Ishikawa (cell line): ENCODE measurements around the gene NEK11.

Experiments
- CEBPB ChIP-seq: IDR thresholded peaks from 2 replicates; pipeline ENCODE4 v1.6.1; 2012
- CREB1 ChIP-seq: IDR thresholded peaks from 2 replicates; pipeline ENCODE4 v1.6.1; 2012; ENCODE audit warnings: low read depth
- EGR1 ChIP-seq: IDR thresholded peaks from 2 replicates; pipeline ENCODE4 v1.6.1; 2012
- EP300 ChIP-seq: IDR thresholded peaks from 2 replicates; pipeline ENCODE4 v1.6.1; 2012; ENCODE audit warnings: borderline replicate concordance
- FOXM1 ChIP-seq: IDR thresholded peaks from 2 replicates; pipeline ENCODE4 v1.6.1; 2012; ENCODE audit warnings: low read depth, borderline replicate concordance
- RAD21 ChIP-seq: IDR thresholded peaks from 2 replicates; pipeline ENCODE4 v1.6.1; 2012; ENCODE audit warnings: low read depth
- TAF1 ChIP-seq: IDR thresholded peaks from 2 replicates; pipeline ENCODE4 v1.6.1; 2012; ENCODE audit warnings: low read depth, mild to moderate bottlenecking
- TCF12 ChIP-seq: IDR thresholded peaks from 2 replicates; pipeline ENCODE4 v1.6.1; 2012; ENCODE audit warnings: low read depth
- TEAD4 ChIP-seq: IDR thresholded peaks from 2 replicates; pipeline ENCODE4 v1.6.1; 2012
- YY1 ChIP-seq: IDR thresholded peaks from 2 replicates; pipeline ENCODE4 v1.6.1; 2012; ENCODE audit warnings: low read depth
- ZBTB7A ChIP-seq: IDR thresholded peaks from 2 replicates; pipeline ENCODE4 v1.6.1; 2012; ENCODE audit warnings: low read depth
- TF ChIP-seq, protein P1 (sequence below): IDR thresholded peaks from 2 replicates; pipeline ENCODE4 v1.6.1; 2012
- TF ChIP-seq, protein P2 (sequence below): IDR thresholded peaks from 2 replicates; pipeline ENCODE4 v1.6.1; 2012; ENCODE audit warnings: low read depth, mild to moderate bottlenecking
- TF ChIP-seq, protein P3 (sequence below): IDR thresholded peaks from 2 replicates; pipeline ENCODE4 v1.6.1; 2012

DNA sequence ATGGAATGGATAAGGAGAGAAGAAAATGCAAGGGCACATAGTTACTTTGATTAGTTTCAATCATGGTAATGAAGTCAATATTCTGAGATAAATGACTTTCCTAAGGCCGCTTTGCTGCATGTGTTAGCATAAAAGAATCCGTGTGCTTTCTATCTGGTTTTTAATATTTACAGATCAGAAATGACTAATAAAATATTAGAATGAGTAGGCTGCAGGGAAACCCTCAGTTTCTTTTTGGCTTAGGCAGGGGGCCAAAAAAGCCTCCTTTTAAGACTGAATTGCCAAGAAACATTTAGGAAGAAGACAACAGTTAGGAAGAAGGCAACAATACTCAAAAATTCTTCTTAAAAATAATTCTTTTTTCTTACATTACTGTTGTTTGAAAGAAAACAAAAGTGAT, 11.6 kb downstream of the NEK11 start:
- no peak for TF ChIP-seq RAD21
- TF ChIP-seq EP300: no peak
- TF ChIP-seq CEBPB: no peak
- TF ChIP-seq, protein P1, sequence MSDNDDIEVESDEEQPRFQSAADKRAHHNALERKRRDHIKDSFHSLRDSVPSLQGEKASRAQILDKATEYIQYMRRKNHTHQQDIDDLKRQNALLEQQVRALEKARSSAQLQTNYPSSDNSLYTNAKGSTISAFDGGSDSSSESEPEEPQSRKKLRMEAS: no peak
- TF ChIP-seq TAF1: no peak
- no peak for TF ChIP-seq TCF12
- no peak for TF ChIP-seq YY1
- TF ChIP-seq, protein P2, sequence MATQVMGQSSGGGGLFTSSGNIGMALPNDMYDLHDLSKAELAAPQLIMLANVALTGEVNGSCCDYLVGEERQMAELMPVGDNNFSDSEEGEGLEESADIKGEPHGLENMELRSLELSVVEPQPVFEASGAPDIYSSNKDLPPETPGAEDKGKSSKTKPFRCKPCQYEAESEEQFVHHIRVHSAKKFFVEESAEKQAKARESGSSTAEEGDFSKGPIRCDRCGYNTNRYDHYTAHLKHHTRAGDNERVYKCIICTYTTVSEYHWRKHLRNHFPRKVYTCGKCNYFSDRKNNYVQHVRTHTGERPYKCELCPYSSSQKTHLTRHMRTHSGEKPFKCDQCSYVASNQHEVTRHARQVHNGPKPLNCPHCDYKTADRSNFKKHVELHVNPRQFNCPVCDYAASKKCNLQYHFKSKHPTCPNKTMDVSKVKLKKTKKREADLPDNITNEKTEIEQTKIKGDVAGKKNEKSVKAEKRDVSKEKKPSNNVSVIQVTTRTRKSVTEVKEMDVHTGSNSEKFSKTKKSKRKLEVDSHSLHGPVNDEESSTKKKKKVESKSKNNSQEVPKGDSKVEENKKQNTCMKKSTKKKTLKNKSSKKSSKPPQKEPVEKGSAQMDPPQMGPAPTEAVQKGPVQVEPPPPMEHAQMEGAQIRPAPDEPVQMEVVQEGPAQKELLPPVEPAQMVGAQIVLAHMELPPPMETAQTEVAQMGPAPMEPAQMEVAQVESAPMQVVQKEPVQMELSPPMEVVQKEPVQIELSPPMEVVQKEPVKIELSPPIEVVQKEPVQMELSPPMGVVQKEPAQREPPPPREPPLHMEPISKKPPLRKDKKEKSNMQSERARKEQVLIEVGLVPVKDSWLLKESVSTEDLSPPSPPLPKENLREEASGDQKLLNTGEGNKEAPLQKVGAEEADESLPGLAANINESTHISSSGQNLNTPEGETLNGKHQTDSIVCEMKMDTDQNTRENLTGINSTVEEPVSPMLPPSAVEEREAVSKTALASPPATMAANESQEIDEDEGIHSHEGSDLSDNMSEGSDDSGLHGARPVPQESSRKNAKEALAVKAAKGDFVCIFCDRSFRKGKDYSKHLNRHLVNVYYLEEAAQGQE: no peak
- no peak for TF ChIP-seq TEAD4
- TF ChIP-seq, protein P3, sequence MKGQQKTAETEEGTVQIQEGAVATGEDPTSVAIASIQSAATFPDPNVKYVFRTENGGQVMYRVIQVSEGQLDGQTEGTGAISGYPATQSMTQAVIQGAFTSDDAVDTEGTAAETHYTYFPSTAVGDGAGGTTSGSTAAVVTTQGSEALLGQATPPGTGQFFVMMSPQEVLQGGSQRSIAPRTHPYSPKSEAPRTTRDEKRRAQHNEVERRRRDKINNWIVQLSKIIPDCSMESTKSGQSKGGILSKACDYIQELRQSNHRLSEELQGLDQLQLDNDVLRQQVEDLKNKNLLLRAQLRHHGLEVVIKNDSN: no peak
- TF ChIP-seq CREB1: no peak
- no peak for TF ChIP-seq EGR1
- no peak for TF ChIP-seq ZBTB7A
- no peak for TF ChIP-seq FOXM1
